Measurements from ENCODE around the gene ZNF689.

GRCh38 chr16:30620169-30620568, 10.0 kb upstream of the ZNF689 start:
- TF ChIP-seq CTCF (IDR thresholded peaks at IDR 0.05) (no peak), POLR2A (IDR thresholded peaks at IDR 0.05; ENCODE audit: low read length) (no peak), RAD21 (conservative IDR thresholded peaks at IDR 0.05 in 1 of 2, IDR thresholded peaks at IDR 0.05 in 1 of 2) (no peak), RFX5 (IDR thresholded peaks at IDR 0.05) (no peak), FOSL2 (IDR thresholded peaks at IDR 0.05) (no peak), FOSL2 (CRISPR knock-in tag; IDR thresholded peaks at IDR 0.05) (no peak), TP53 (CRISPR knock-in tag; IDR thresholded peaks at IDR 0.05) (no peak), GATA3 (IDR thresholded peaks at IDR 0.05; ENCODE audit: borderline replicate concordance) (no peak), SMC3 (IDR thresholded peaks at IDR 0.05) (no peak), BHLHE40 (IDR thresholded peaks at IDR 0.05; ENCODE audit: low read depth, low read length) (no peak), BCL3 (IDR thresholded peaks at IDR 0.05) (no peak), RNF2 (IDR thresholded peaks at IDR 0.05; ENCODE audit: borderline replicate concordance, low read depth) (no peak)

Measured in A549 (cell line).